H9 (cell line): ENCODE results near the gene PPP1R13B. TPM values are rescaled to one million over a fixed set of nuclear protein-coding genes. Genes with fewer than 3 reads are reported as not detected.

Experiments used
- DNase-seq: peaks from one replicate; pipeline ENCODE4 v3.0.0-alpha.2; 2017
- H2AFZ ChIP-seq: one replicate; pipeline ENCODE4 v1.6.1; 2013; ENCODE audit warnings: mild to moderate bottlenecking, low read length, control low read depth, moderate library complexity
- H2AK5ac ChIP-seq: 2 replicates; pipeline ENCODE4 v1.6.1; 2013; ENCODE audit warnings: low read length, control low read depth, mixed read lengths; ENCODE audit not compliant: insufficient read length
- H2BK120ac ChIP-seq: one replicate; pipeline ENCODE4 v1.6.1; 2013; ENCODE audit warnings: low read depth, mild to moderate bottlenecking, low read length, control low read depth, inconsistent platforms; ENCODE audit not compliant: poor library complexity, severe bottlenecking
- H2BK12ac ChIP-seq: 2 replicates; pipeline ENCODE4 v1.6.1; 2013; ENCODE audit warnings: low read length, control low read depth, mixed read lengths, low read depth; ENCODE audit not compliant: insufficient read length
- H2BK15ac ChIP-seq: 2 replicates; pipeline ENCODE4 v1.6.1; 2013; ENCODE audit warnings: low read depth, low read length, control low read depth
- H2BK20ac ChIP-seq: one replicate; pipeline ENCODE4 v1.6.1; 2013; ENCODE audit warnings: low read depth, mild to moderate bottlenecking, low read length, control low read depth, inconsistent platforms; ENCODE audit not compliant: poor library complexity, severe bottlenecking
- H2BK5ac ChIP-seq: 2 replicates; pipeline ENCODE4 v1.6.1; 2013; ENCODE audit warnings: low read length, control low read depth, mixed read lengths; ENCODE audit not compliant: insufficient read length
- H3K14ac ChIP-seq: 2 replicates; pipeline ENCODE4 v1.6.1; 2013; ENCODE audit warnings: low read length, control low read depth; ENCODE audit not compliant: insufficient read depth
- H3K18ac ChIP-seq: 2 replicates; pipeline ENCODE4 v1.6.1; 2013; ENCODE audit warnings: low read depth, mild to moderate bottlenecking, mixed read lengths, low read length, control low read depth; ENCODE audit not compliant: insufficient read length
- H3K23ac ChIP-seq: 2 replicates; pipeline ENCODE4 v1.6.1; 2013; ENCODE audit warnings: low read length, control low read depth, mixed read lengths, low read depth; ENCODE audit not compliant: insufficient read length
- H3K23me2 ChIP-seq: 2 replicates; pipeline ENCODE4 v1.6.1; 2013; ENCODE audit warnings: low read depth, mild to moderate bottlenecking, mixed read lengths, low read length, control low read depth; ENCODE audit not compliant: insufficient read length, poor library complexity, severe bottlenecking
- H3K27ac ChIP-seq: 2 replicates; pipeline ENCODE4 v1.5.1; 2013; ENCODE audit warnings: low read length, control low read depth, mixed read lengths, low read depth; ENCODE audit not compliant: insufficient read length
- H3K27me3 ChIP-seq: 2 replicates; pipeline ENCODE4 v1.6.1; 2013; ENCODE audit warnings: low read length, control low read depth, inconsistent platforms; ENCODE audit not compliant: insufficient read depth
- H3K4ac ChIP-seq: 2 replicates; pipeline ENCODE4 v1.6.1; 2013; ENCODE audit warnings: low read depth, mild to moderate bottlenecking, control low read depth, inconsistent platforms, low read length, moderate library complexity
- H3K4me1 ChIP-seq: 2 replicates; pipeline ENCODE4 v1.6.1; 2013; ENCODE audit warnings: low read length, control low read depth, inconsistent platforms; ENCODE audit not compliant: insufficient read depth
- H3K4me2 ChIP-seq: 2 replicates; pipeline ENCODE4 v1.6.1; 2013; ENCODE audit warnings: low read length, control low read depth, mixed read lengths; ENCODE audit not compliant: insufficient read length, insufficient read depth
- H3K56ac ChIP-seq: 2 replicates; pipeline ENCODE4 v1.6.1; 2013; ENCODE audit warnings: low read depth, mild to moderate bottlenecking, mixed read lengths, low read length, control low read depth; ENCODE audit not compliant: insufficient read length
- H3K79me1 ChIP-seq: 2 replicates; pipeline ENCODE4 v1.6.1; 2013; ENCODE audit warnings: low read depth, mild to moderate bottlenecking, moderate library complexity, low read length, control low read depth, inconsistent platforms; ENCODE audit not compliant: insufficient read depth, poor library complexity, severe bottlenecking
- H3K79me2 ChIP-seq: 2 replicates; pipeline ENCODE4 v1.6.1; 2013; ENCODE audit warnings: low read length, control low read depth, inconsistent platforms; ENCODE audit not compliant: insufficient read depth
- H3K9ac ChIP-seq: 2 replicates; pipeline ENCODE4 v1.6.1; 2013; ENCODE audit warnings: low read length, control low read depth, mixed read lengths; ENCODE audit not compliant: insufficient read length; ENCODE audit errors: extremely low read depth
- H3K9me3 ChIP-seq: one replicate; pipeline ENCODE4 v1.6.1; 2013; ENCODE audit warnings: low read depth, low read length, inconsistent platforms; ENCODE audit not compliant: control insufficient read depth
- H3T11ph ChIP-seq: one replicate; pipeline ENCODE4 v1.6.1; 2013; ENCODE audit warnings: mild to moderate bottlenecking, low read length, control low read depth, inconsistent platforms
- H4K20me1 ChIP-seq: one replicate; pipeline ENCODE4 v1.6.1; 2013; ENCODE audit not compliant: control insufficient read depth, insufficient read length, insufficient read depth
- H4K5ac ChIP-seq: 2 replicates; pipeline ENCODE4 v1.6.1; 2013; ENCODE audit warnings: low read depth, mild to moderate bottlenecking, mixed read lengths, low read length, control low read depth; ENCODE audit not compliant: insufficient read length
- H4K8ac ChIP-seq: replicated peaks from 2 replicates; pipeline ENCODE4 v1.6.1; 2013; ENCODE audit warnings: low read length, control low read depth, mixed read lengths, low read depth; ENCODE audit not compliant: insufficient read length
- H4K91ac ChIP-seq: 2 replicates; pipeline ENCODE4 v1.6.1; 2013; ENCODE audit warnings: low read depth, mild to moderate bottlenecking, moderate library complexity, mixed read lengths, low read length, control low read depth; ENCODE audit not compliant: insufficient read length
- H3K27ac Mint-ChIP-seq, 3 experiments: 2 replicates in 2 of 3; 3 replicates in 1 of 3; pipeline ENCODE4 v1.8.0; 2020 to 2021; ENCODE audit warnings: mixed read lengths in 3 of 3, mild to moderate bottlenecking in 1 of 3, moderate library complexity in 1 of 3
- H3K27me3 Mint-ChIP-seq: 2 replicates; pipeline ENCODE4 v1.8.0; 2021; ENCODE audit warnings: low read depth, mild to moderate bottlenecking, moderate library complexity, mixed read lengths
- H3K36me3 Mint-ChIP-seq, 3 experiments: 2 replicates in 2 of 3; 3 replicates in 1 of 3; pipeline ENCODE4 v1.8.0; 2020 to 2021; ENCODE audit warnings: low read depth in 3 of 3, mixed read lengths in 3 of 3; ENCODE audit not compliant: insufficient read depth in 1 of 3
- H3K4me1 Mint-ChIP-seq, 2 experiments: 2 replicates each; pipeline ENCODE4 v1.8.0; 2020; ENCODE audit warnings: mixed read lengths in 2 of 2
- H3K4me3 Mint-ChIP-seq, 2 experiments: 2 replicates in 1 of 2; 3 replicates in 1 of 2; pipeline ENCODE4 v1.8.0; 2020 to 2021; ENCODE audit warnings: mild to moderate bottlenecking in 2 of 2, mixed read lengths in 2 of 2, moderate library complexity in 1 of 2
- H3K9me3 Mint-ChIP-seq, 2 experiments: 2 replicates in 1 of 2; 3 replicates in 1 of 2; pipeline ENCODE4 v1.8.0; 2020; ENCODE audit warnings: mild to moderate bottlenecking in 2 of 2, mixed read lengths in 2 of 2, moderate library complexity in 1 of 2
- WGBS: extraction: QIAGEN DNeasy Blood & Tissue Kit; methylation state at CpG from one replicate; pipeline ENCODE4 v1.1.7; 2013; ENCODE audit warnings: missing lambda C conversion rate, low lambda C conversion rate, mixed read lengths; ENCODE audit not compliant: insufficient read length; ENCODE audit errors: extremely low coverage; 5-methylcytosine and 5-hydroxymethylcytosine counted together
- total RNA-seq: library from RNA; stranded (reverse); gene quantifications from 2 replicates; pipeline ENCODE4 v1.2.1, GENCODE V29; 2021
- TF ChIP-seq, protein P1 (sequence below): fragments of 200-600 bp; sonication (generic); conservative IDR thresholded peaks from 3 replicates; pipeline ENCODE4 v1.8.0; 2021; ENCODE audit warnings: antibody characterized with exemption, mild to moderate bottlenecking

The PPP1R13B gene
- total RNA-seq, 1 experiment from 2014 or later: 6.0 TPM

DNA sequence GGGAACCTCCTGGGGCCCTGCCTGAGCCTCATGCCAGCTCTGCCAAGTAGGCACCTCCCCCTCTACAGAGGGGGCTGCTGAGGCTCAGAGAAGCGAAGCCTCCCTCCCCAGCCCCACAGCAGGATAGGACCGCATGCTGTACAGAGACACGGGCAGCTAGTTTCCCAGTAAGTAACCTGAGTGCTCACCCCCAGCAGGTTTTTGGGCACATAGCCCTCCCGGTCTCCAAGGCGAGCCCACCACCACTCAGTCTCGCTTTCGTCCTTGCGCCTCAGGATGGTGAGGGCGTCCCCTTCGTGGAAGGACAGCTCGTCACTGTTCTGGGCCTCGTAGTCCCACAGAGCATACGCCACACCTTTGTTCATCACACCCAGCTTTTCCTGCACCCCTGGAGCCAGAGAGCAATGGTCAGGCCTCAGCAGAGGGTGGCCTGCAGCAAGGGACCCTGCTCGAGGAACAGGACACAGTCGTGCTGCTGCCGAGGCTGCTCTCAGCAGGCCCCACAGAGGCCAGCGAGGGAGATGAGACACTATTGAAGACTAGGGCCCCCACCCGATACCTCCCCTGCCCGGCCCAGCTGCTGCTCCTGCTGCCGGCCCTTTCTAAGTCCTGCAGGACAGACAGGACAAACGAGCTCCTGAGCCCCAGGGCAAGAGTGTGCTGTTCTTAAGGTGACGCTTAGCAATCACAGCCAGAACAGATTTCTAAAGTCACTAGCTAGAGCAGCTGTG is 111.4 kb downstream of the PPP1R13B start:
- no peak overlapping the region for H4K5ac ChIP-seq
- H3K4me3 Mint-ChIP-seq: no peak overlapping the region
- H2BK20ac ChIP-seq: no peak overlapping the region
- DNase-seq: no peak
- no peak overlapping the region for H2BK5ac ChIP-seq
- H3K4me1 Mint-ChIP-seq: peaks cover 11% of the 10 kb centered on the region in 2 experiments
- H3K4ac ChIP-seq: no peak overlapping the region
- TF ChIP-seq, protein P1, sequence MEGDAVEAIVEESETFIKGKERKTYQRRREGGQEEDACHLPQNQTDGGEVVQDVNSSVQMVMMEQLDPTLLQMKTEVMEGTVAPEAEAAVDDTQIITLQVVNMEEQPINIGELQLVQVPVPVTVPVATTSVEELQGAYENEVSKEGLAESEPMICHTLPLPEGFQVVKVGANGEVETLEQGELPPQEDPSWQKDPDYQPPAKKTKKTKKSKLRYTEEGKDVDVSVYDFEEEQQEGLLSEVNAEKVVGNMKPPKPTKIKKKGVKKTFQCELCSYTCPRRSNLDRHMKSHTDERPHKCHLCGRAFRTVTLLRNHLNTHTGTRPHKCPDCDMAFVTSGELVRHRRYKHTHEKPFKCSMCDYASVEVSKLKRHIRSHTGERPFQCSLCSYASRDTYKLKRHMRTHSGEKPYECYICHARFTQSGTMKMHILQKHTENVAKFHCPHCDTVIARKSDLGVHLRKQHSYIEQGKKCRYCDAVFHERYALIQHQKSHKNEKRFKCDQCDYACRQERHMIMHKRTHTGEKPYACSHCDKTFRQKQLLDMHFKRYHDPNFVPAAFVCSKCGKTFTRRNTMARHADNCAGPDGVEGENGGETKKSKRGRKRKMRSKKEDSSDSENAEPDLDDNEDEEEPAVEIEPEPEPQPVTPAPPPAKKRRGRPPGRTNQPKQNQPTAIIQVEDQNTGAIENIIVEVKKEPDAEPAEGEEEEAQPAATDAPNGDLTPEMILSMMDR: no peak
- no peak overlapping the region for H3K56ac ChIP-seq
- no peaks in the 10 kb centered on the region for H3K27me3 ChIP-seq
- H3K23me2 ChIP-seq: no peaks in the 10 kb centered on the region
- no peak overlapping the region for H2AK5ac ChIP-seq
- H3K14ac ChIP-seq: no peak overlapping the region
- no peak overlapping the region for H3K27ac ChIP-seq
- H2AFZ ChIP-seq: no peak overlapping the region
- H3K79me1 ChIP-seq: no peaks in the 10 kb centered on the region
- H3K4me1 ChIP-seq: no peaks in the 10 kb centered on the region; the same call in 1 of the 2 replicates
- H3K9me3 ChIP-seq: no peaks in the 10 kb centered on the region
- H4K8ac ChIP-seq: no peak overlapping the region
- no peaks in the 10 kb centered on the region for H3K79me2 ChIP-seq
- H3K9me3 Mint-ChIP-seq: no peaks in the 10 kb centered on the region
- WGBS: no CpG with 5 or more reads among the region's 22 CpGs
- no peak overlapping the region for H2BK15ac ChIP-seq
- no peak overlapping the region for H3K9ac ChIP-seq
- H3T11ph ChIP-seq: no peak overlapping the region
- H3K23ac ChIP-seq: no peak overlapping the region
- no peak overlapping the region for H3K18ac ChIP-seq
- no peaks in the 10 kb centered on the region for H3K27me3 Mint-ChIP-seq
- no peak overlapping the region for H2BK120ac ChIP-seq
- H4K91ac ChIP-seq: no peak overlapping the region
- H3K27ac Mint-ChIP-seq: peak overlapping the region in 2 of 3 experiments; percentile 77 to 81; a peak in 3 of 7 replicates
- H3K36me3 Mint-ChIP-seq: peaks cover 3 to 42% (median 22%) of the 10 kb centered on the region in 3 experiments
- H3K4me2 ChIP-seq: no peak overlapping the region
- H2BK12ac ChIP-seq: no peak overlapping the region
- H4K20me1 ChIP-seq: peaks cover 3% of the 10 kb centered on the region
